ENCODE data around the gene S100A2.

DNA sequence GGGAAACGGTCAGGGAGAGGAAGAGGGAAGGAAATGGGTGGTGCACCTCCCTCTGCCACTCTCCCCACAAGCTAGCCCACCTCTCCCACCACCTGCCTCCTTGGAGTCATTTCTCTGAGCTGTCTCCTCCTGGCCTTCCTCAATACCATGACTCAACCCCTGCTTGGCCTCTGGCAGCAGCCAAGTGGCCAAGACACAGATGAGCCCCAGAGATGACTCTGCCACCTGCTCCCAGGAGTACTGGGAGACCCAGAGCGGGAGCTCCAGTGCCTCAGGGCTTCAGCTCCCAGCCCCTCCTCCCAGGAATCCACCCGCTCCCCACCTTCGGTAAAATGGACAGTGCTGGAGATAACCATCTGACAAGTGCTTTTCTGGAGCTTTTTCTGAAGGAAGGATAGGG is 44.7 kb upstream of the S100A2 start:
- TF ChIP-seq CTCF (IDR thresholded peaks at IDR 0.05) (no peak), POLR2AphosphoS5 (IDR thresholded peaks at IDR 0.05) (no peak), EP300 (IDR thresholded peaks at IDR 0.05) (no peak)
